Progenitor cell of endocrine pancreas (in vitro differentiated cells): ENCODE results near the gene ECM1. TPM values are rescaled to one million over a fixed set of nuclear protein-coding genes. Genes with fewer than 3 reads are reported as not detected.

Experiments used
- DNase-seq: peaks from one replicate; pipeline ENCODE4 v3.0.0; 2021; ENCODE audit warnings: low spot score; ENCODE audit not compliant: unreplicated experiment
- H3K27ac Mint-ChIP-seq: 2 replicates; pipeline ENCODE4 v1.8.0; 2021; ENCODE audit warnings: mild to moderate bottlenecking, moderate library complexity, mixed read lengths
- H3K27me3 Mint-ChIP-seq: 2 replicates; pipeline ENCODE4 v1.8.0; 2021; ENCODE audit warnings: mixed read lengths
- H3K36me3 Mint-ChIP-seq: 2 replicates; pipeline ENCODE4 v1.8.0; 2022; ENCODE audit warnings: mixed read lengths; ENCODE audit not compliant: insufficient read depth
- H3K4me1 Mint-ChIP-seq: 2 replicates; pipeline ENCODE4 v1.8.0; 2021; ENCODE audit warnings: low read depth, mixed read lengths
- H3K4me3 Mint-ChIP-seq: 2 replicates; pipeline ENCODE4 v1.8.0; 2021; ENCODE audit warnings: low read depth, mild to moderate bottlenecking, moderate library complexity, mixed read lengths
- H3K9me3 Mint-ChIP-seq: 2 replicates; pipeline ENCODE4 v1.8.0; 2021; ENCODE audit warnings: low read depth, mixed read lengths
- total RNA-seq: library from RNA; stranded (reverse); gene quantifications from 2 replicates; pipeline ENCODE4 v1.2.1, GENCODE V29; 2021
- TF ChIP-seq, protein P1 (sequence below): fragments of 200-600 bp; sonication (generic); IDR thresholded peaks from one replicate; pipeline ENCODE4 v1.5.0; 2021; ENCODE audit warnings: antibody characterized with exemption, mild to moderate bottlenecking; ENCODE audit not compliant: unreplicated experiment

The ECM1 gene
- total RNA-seq, 1 donor from 2014 or later, result 1.9 TPM

GRCh38 chr1:150557065-150557600 lies 49.2 kb downstream of the ECM1 start:
- peaks cover 28% of the 10 kb centered on the region for H3K4me1 Mint-ChIP-seq
- H3K36me3 Mint-ChIP-seq, result no peaks in the 10 kb centered on the region
- no peaks in the 10 kb centered on the region for H3K9me3 Mint-ChIP-seq
- TF ChIP-seq, protein P1, sequence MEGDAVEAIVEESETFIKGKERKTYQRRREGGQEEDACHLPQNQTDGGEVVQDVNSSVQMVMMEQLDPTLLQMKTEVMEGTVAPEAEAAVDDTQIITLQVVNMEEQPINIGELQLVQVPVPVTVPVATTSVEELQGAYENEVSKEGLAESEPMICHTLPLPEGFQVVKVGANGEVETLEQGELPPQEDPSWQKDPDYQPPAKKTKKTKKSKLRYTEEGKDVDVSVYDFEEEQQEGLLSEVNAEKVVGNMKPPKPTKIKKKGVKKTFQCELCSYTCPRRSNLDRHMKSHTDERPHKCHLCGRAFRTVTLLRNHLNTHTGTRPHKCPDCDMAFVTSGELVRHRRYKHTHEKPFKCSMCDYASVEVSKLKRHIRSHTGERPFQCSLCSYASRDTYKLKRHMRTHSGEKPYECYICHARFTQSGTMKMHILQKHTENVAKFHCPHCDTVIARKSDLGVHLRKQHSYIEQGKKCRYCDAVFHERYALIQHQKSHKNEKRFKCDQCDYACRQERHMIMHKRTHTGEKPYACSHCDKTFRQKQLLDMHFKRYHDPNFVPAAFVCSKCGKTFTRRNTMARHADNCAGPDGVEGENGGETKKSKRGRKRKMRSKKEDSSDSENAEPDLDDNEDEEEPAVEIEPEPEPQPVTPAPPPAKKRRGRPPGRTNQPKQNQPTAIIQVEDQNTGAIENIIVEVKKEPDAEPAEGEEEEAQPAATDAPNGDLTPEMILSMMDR, result no peak
- DNase-seq, result no peak
- no peak overlapping the region for H3K4me3 Mint-ChIP-seq
- no peak overlapping the region for H3K27ac Mint-ChIP-seq
- no peaks in the 10 kb centered on the region for H3K27me3 Mint-ChIP-seq

DNA sequence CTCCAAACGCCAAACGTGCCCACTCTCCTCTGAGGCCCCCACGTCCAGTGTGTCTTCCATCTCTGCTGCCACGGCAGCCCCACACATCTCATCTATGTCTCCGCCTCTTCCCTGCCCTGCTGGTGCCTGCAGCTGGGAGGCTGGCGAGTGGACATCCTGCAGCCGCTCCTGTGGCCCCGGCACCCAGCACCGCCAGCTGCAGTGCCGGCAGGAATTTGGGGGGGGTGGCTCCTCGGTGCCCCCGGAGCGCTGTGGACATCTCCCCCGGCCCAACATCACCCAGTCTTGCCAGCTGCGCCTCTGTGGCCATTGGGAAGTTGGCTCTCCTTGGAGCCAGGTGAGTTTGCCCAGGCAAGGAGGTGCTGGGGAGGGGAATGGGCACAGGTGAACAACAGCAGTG lies 49.9 kb downstream of the ECM1 start:
- no peak overlapping the region for H3K4me3 Mint-ChIP-seq

GRCh38 chr1:150558303-150558704 lies 50.4 kb downstream of the ECM1 start:
- no peak overlapping the region for H3K4me3 Mint-ChIP-seq
- no peak overlapping the region for H3K27ac Mint-ChIP-seq
- H3K4me1 Mint-ChIP-seq, result peaks cover 39% of the 10 kb centered on the region
- DNase-seq, result no peak
- no peaks in the 10 kb centered on the region for H3K27me3 Mint-ChIP-seq
- no peaks in the 10 kb centered on the region for H3K9me3 Mint-ChIP-seq
- H3K36me3 Mint-ChIP-seq, result no peaks in the 10 kb centered on the region
- TF ChIP-seq, protein P1, result no peak

More for the DNA sequence above, 49.9 kb downstream of the ECM1 start:
- Mint-ChIP-seq H3K9me3 (no peaks in the 10 kb centered on the region), H3K27me3 (no peaks in the 10 kb centered on the region), H3K27ac (no peak overlapping the region), H3K4me1 (peaks cover 34% of the 10 kb centered on the region), H3K36me3 (no peaks in the 10 kb centered on the region)
- TF ChIP-seq, protein P1, result no peak
- DNase-seq, result no peak

- no peak overlapping the region for H3K4me3 Mint-ChIP-seq
- no peaks in the 10 kb centered on the region for H3K36me3 Mint-ChIP-seq
- H3K9me3 Mint-ChIP-seq, result no peaks in the 10 kb centered on the region
- H3K4me1 Mint-ChIP-seq, result peaks cover 46% of the 10 kb centered on the region
- no peak for DNase-seq
- H3K27me3 Mint-ChIP-seq, result no peaks in the 10 kb centered on the region
- no peak overlapping the region for H3K27ac Mint-ChIP-seq
- TF ChIP-seq, protein P1, result no peak
Observed at GRCh38 chr1:150558761-150559655, 51.1 kb downstream of the ECM1 start.

GRCh38 chr1:150559656-150560010 lies 51.7 kb downstream of the ECM1 start:
- H3K4me1 Mint-ChIP-seq, result peaks cover 48% of the 10 kb centered on the region
- no peaks in the 10 kb centered on the region for H3K9me3 Mint-ChIP-seq
- no peak for DNase-seq
- no peak overlapping the region for H3K4me3 Mint-ChIP-seq
- H3K27ac Mint-ChIP-seq, result no peak overlapping the region
- no peaks in the 10 kb centered on the region for H3K27me3 Mint-ChIP-seq
- TF ChIP-seq, protein P1, result no peak
- H3K36me3 Mint-ChIP-seq, result no peaks in the 10 kb centered on the region
